Adipocyte (in vitro differentiated cells): Measurements from ENCODE around the gene SGSH.

ENCODE experiments used
- DNase-seq: peaks from one replicate; pipeline ENCODE4 v3.0.0-alpha.2; 2015; ENCODE audit warnings: low read depth
- H3K27me3 ChIP-seq: replicated peaks from 2 replicates; pipeline ENCODE4 v1.7.0; 2013; ENCODE audit warnings: mild to moderate bottlenecking, low read length, moderate library complexity; ENCODE audit not compliant: control insufficient read depth, insufficient read depth
- H3K36me3 ChIP-seq: 2 replicates; pipeline ENCODE4 v1.7.0; 2013; ENCODE audit warnings: low read length, mild to moderate bottlenecking, moderate library complexity; ENCODE audit not compliant: control insufficient read depth, insufficient read depth, severe bottlenecking
- H3K4me1 ChIP-seq: 2 replicates; pipeline ENCODE4 v1.7.0; 2013; ENCODE audit warnings: mild to moderate bottlenecking, low read length, moderate library complexity; ENCODE audit not compliant: control insufficient read depth, insufficient read depth
- H3K4me3 ChIP-seq: 2 replicates; pipeline ENCODE4 v1.7.0; 2013; ENCODE audit warnings: mild to moderate bottlenecking, low read length, moderate library complexity
- H3K9ac ChIP-seq: 2 replicates; pipeline ENCODE4 v1.7.0; 2013; ENCODE audit warnings: mild to moderate bottlenecking, low read length, moderate library complexity
- H3K9me3 ChIP-seq: 2 replicates; pipeline ENCODE4 v1.7.0; 2013; ENCODE audit warnings: mild to moderate bottlenecking, low read length, moderate library complexity; ENCODE audit not compliant: control insufficient read depth

The SGSH gene

GRCh38 chr17:80223142-80223815 lies 3.1 kb upstream of the SGSH start:
- peaks cover 6% of the 10 kb centered on the region for H3K36me3 ChIP-seq
- no peaks in the 10 kb centered on the region for H3K9me3 ChIP-seq

DNA sequence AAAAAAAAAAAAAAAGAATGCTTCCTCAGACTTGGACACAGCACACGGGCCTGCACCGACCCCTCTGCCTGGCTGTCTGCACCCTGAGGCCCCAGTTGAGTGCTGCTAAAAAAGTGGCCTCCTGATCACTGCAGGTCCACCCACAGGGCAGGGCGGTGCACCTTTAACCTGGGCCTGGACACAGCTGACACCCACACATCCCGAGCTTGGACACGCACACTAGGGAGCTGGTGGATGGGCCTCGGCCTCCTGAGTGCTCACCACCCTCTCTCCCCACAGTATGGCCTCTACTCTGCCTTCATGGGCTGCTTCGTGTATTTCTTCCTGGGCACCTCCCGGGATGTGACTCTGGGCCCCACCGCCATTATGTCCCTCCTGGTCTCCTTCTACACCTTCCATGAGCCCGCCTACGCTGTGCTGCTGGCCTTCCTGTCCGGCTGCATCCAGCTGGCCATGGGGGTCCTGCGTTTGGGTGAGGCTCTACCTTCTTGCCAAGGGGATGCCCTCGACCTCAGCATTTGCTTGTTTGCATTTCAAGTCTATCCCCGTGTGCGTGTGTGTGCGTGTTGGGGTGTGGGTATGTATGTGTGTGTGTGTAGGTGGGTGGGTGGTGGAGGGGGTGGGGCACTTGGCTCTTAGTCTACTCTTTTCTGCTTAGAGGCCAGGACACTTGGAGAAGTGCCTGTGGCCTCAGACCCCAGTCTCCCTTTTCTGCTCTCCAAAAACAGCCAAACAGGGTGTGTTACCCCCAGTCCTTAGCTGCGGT lies 2.4 kb upstream of the SGSH start:
- H3K4me3 ChIP-seq, result no peak overlapping the region
- H3K4me1 ChIP-seq, result peaks cover 8% of the 10 kb centered on the region
- no peak for DNase-seq
- no peak overlapping the region for H3K9ac ChIP-seq
- H3K36me3 ChIP-seq, result peaks cover 13% of the 10 kb centered on the region
- no peaks in the 10 kb centered on the region for H3K27me3 ChIP-seq
- no peaks in the 10 kb centered on the region for H3K9me3 ChIP-seq

More at GRCh38 chr17:80223142-80223815, 3.1 kb upstream of the SGSH start:
- Histone ChIP-seq H3K9ac (no peak overlapping the region), H3K27me3 (no peaks in the 10 kb centered on the region), H3K4me3 (no peak overlapping the region), H3K4me1 (peaks cover 8% of the 10 kb centered on the region)
- DNase-seq, result no peak

GRCh38 chr17:80221351-80222105 lies 1.4 kb upstream of the SGSH start:
- DNase-seq, result no peak
- peak overlapping the region; percentile 97 for H3K4me3 ChIP-seq

DNA sequence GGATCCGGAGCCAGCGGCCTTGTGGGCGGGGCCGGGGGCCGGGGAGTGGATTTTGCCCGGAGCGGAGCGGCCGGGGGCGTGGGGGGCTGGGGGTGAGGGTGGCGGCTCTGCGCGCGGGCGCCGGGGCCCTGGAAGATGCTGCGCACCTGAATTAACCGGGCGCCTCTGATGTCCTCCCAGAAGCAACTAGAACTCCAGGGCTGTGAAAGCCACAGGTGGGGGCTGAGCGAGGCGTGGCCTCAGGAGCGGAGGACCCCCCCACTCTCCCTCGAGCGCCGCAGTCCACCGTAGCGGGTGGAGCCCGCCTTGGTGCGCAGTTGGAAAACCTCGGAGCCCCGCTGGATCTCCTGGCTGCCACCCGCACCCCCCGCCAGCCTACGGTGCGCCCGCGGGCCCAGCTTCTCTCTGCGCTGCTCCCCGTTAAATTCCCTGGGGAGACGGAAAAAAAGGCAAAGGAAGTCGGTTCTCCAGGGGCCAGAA lies 643 bp upstream of the SGSH start:
- peak; percentile 36 for DNase-seq
- H3K4me1 ChIP-seq, result peaks cover 8% of the 10 kb centered on the region
- H3K9me3 ChIP-seq, result no peaks in the 10 kb centered on the region
- peak overlapping the region; percentile 98 for H3K9ac ChIP-seq
- no peaks in the 10 kb centered on the region for H3K27me3 ChIP-seq
- H3K36me3 ChIP-seq, result peaks cover 19% of the 10 kb centered on the region
- peak overlapping the region; percentile 97 for H3K4me3 ChIP-seq

More at GRCh38 chr17:80221351-80222105, 1.4 kb upstream of the SGSH start:
- Histone ChIP-seq H3K9ac (peak overlapping the region; percentile 98), H3K9me3 (no peaks in the 10 kb centered on the region), H3K36me3 (peaks cover 14% of the 10 kb centered on the region), H3K27me3 (no peaks in the 10 kb centered on the region), H3K4me1 (peaks cover 8% of the 10 kb centered on the region)

GRCh38 chr17:80219763-80220053 lies 425 bp downstream of the SGSH start:
- no peak for DNase-seq
- no peaks in the 10 kb centered on the region for H3K9me3 ChIP-seq
- peak overlapping the region; percentile 98 for H3K9ac ChIP-seq
- peak overlapping the region; percentile 97 for H3K4me3 ChIP-seq
- H3K36me3 ChIP-seq, result peaks cover 24% of the 10 kb centered on the region
- H3K27me3 ChIP-seq, result no peaks in the 10 kb centered on the region
- H3K4me1 ChIP-seq, result peaks cover 8% of the 10 kb centered on the region

DNA sequence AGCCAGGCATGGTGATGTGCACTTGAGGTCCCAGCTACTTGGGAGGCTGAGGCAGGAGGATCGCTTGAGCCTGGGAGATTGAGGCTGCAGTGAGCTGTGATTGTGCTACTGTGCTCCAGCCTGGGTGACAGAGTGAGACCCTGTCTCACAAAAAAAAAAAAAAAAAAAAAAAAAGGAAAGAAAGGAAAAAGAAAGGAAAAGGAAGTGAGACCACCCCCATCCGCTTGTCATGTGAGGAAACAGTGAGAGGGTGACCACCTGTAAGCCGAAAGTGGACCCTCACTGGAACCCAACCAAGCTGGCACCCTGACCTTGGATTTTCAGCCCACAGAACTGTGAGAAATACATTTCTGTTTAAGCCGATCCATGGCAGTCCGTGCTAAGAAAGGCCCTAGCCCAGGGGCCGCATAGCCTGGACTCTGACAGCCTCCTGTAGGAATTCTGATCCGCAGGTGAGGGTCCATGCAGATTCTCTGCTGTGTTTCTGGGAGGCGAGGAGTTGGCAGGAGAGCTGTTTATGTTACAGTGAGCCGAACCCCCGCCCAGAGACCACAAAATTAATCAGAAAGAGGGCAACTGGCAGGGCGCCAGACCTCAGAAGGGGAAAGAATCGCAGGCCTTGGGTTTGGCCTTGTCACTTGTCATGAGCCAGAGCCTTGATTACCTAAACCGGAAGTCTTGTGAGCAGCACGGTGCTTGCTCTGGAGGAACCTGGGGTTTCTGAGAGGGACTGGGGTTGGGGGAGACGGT lies 945 bp downstream of the SGSH start:
- peaks cover 8% of the 10 kb centered on the region for H3K4me1 ChIP-seq
- no peaks in the 10 kb centered on the region for H3K27me3 ChIP-seq
- peak overlapping the region; percentile 98 for H3K9ac ChIP-seq
- peaks cover 29% of the 10 kb centered on the region for H3K36me3 ChIP-seq
- H3K4me3 ChIP-seq, result peak overlapping the region; percentile 97
- H3K9me3 ChIP-seq, result no peaks in the 10 kb centered on the region
- DNase-seq, result peak; percentile 81

GRCh38 chr17:80218391-80218790 lies 1.7 kb downstream of the SGSH start:
- no peaks in the 10 kb centered on the region for H3K27me3 ChIP-seq
- H3K4me3 ChIP-seq, result no peak overlapping the region
- H3K36me3 ChIP-seq, result peaks cover 34% of the 10 kb centered on the region
- no peak overlapping the region for H3K9ac ChIP-seq
- H3K9me3 ChIP-seq, result no peaks in the 10 kb centered on the region
- peaks cover 8% of the 10 kb centered on the region for H3K4me1 ChIP-seq
- DNase-seq, result no peak

DNA sequence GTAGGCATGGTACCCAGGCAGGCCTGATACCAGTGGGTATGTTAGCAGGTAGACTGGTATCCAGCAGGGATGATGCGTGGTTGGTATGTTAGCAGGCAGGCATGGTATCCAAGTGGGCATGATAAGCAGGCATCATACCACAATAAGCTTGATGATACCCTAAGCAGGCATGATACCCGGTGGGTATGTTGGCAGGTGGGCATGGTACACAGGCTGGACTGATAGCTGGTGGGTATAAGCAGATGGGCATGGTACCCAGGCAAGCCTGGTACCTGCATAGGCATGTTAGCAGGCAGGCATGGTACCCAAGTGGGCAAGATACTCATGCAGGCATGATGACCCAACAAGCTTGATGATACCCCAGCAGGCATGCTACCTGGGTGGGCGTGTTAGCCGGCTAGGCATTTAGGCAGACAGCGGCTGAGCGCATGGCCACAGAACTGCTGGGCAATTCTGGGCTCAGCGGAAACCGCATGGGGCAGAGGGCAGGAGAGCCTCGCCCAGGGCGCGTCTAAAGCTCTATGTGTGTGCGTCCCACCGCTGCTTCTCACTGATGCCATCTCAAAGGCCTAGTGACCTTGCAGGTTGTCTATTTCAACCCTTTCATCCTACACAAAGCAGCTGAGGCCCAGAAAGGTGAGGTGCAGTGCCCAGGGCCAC lies 2.3 kb downstream of the SGSH start:
- H3K36me3 ChIP-seq, result peaks cover 34% of the 10 kb centered on the region
- peaks cover 8% of the 10 kb centered on the region for H3K4me1 ChIP-seq
- no peak overlapping the region for H3K4me3 ChIP-seq
- H3K9me3 ChIP-seq, result no peaks in the 10 kb centered on the region
- no peaks in the 10 kb centered on the region for H3K27me3 ChIP-seq
- no peak overlapping the region for H3K9ac ChIP-seq
- DNase-seq, result no peak

DNA sequence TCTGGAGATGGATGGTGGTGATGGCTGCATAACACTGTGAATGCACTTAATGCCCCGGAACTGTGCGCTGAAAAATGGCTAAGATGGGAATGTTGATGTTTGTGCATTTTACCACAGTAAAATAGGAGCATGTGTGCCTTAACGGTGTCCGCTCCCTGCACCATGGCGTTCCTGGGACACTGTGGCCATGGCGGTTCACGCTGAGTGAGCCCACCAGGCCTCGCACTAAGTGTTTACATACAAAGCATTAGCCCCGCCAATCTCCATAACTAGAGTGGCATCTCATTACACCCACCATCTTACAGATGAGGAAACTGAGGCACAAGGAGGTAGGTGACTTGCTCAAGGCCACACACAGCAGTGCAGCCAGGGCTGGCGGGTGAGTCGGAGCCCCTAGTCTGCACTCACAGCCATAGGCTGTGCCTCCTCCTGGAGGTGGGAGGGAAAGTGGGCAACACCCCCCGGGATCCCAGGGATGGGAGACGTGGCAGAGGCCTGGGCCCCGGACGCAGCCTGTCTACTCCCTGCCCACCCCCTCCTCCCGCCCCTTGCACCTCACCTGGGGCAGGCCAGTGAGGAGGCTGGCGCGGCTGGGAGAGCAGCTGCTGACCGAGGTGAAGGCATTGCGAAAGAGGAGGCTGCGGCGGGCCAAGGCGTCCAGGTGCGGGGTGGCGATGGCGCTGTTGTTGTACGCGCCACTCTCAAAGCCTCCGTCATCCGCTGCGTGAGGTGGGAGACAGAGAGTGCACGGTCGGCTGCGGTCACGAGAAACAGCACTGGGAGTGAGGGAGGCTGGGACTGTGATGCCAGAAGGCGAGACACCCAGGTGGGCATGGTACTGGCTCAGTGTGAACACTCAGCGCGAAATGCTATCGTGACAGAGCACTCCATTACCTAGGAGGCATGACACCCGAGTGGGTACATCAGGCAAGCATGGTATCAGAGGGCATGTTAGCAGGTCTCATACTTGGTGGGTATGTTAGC lies 3.4 kb downstream of the SGSH start:
- Histone ChIP-seq H3K9me3 (no peaks in the 10 kb centered on the region), H3K27me3 (no peaks in the 10 kb centered on the region), H3K9ac (no peak overlapping the region), H3K36me3 (peaks cover 42% of the 10 kb centered on the region), H3K4me1 (peaks cover 8% of the 10 kb centered on the region), H3K4me3 (no peak overlapping the region)
- DNase-seq, result no peak

DNA sequence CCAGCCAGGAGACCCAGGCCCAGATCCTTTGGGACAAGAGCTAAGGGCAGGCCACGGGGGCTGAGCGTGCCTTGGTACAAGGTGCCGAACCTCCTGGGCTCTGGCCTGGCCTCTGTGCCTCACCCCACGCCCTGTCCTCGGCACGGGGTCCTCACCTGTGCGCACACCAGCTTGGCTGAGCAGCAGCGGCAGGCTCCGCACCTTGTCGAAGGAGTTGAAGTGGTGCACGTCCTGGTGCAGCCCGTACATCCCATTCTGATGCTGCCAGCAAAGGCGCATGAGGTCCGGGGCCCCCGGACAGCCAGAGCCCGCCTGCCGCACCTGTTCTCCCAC lies 5.3 kb downstream of the SGSH start:
- H3K9ac ChIP-seq, result no peak overlapping the region
- no peaks in the 10 kb centered on the region for H3K9me3 ChIP-seq
- H3K4me1 ChIP-seq, result peaks cover 4% of the 10 kb centered on the region
- H3K27me3 ChIP-seq, result no peaks in the 10 kb centered on the region
- H3K36me3 ChIP-seq, result peaks cover 60% of the 10 kb centered on the region
- DNase-seq, result no peak
- no peak overlapping the region for H3K4me3 ChIP-seq
